GM19467 (cell line): ENCODE results near the gene CD300A.

Experiments used
- ATAC-seq: cut with Tn5 transposase; IDR thresholded peaks from one replicate; pipeline ENCODE4 v1.9.1; 2021; ENCODE audit warnings: mild to moderate bottlenecking, moderate library complexity; ENCODE audit not compliant: unreplicated experiment

CD300A gene

GRCh38 chr17:74454197-74455024 is 12.0 kb upstream of the CD300A start:
- ATAC-seq = peak; percentile 85

GRCh38 chr17:74455025-74455545 is 11.3 kb upstream of the CD300A start:
- no peak for ATAC-seq

- no peak for ATAC-seq
These were observed 10.6 kb upstream of the CD300A start for GRCh38 chr17:74455821-74456220.

- no peak for ATAC-seq
These were observed 9.2 kb upstream of the CD300A start for GRCh38 chr17:74457146-74457819.

- ATAC-seq = no peak
These were observed 8.6 kb upstream of the CD300A start for GRCh38 chr17:74457820-74458166.

GRCh38 chr17:74458835-74459234 is 7.6 kb upstream of the CD300A start:
- ATAC-seq = no peak

GRCh38 chr17:74459622-74460021 is 6.8 kb upstream of the CD300A start:
- ATAC-seq = no peak

GRCh38 chr17:74460241-74460640 is 6.2 kb upstream of the CD300A start:
- ATAC-seq = no peak

- ATAC-seq = no peak
These were observed 5.4 kb upstream of the CD300A start for GRCh38 chr17:74460996-74461395.

- ATAC-seq = no peak
These were observed 4.8 kb upstream of the CD300A start for GRCh38 chr17:74461611-74462010.

GRCh38 chr17:74464730-74465377 is 1.6 kb upstream of the CD300A start:
- ATAC-seq = no peak

GRCh38 chr17:74465378-74466110 is 890 bp upstream of the CD300A start:
- no peak for ATAC-seq

GRCh38 chr17:74466828-74467184 is 372 bp downstream of the CD300A start:
- ATAC-seq = no peak

GRCh38 chr17:74467221-74467951 is 952 bp downstream of the CD300A start:
- ATAC-seq = peak; percentile 58

- no peak for ATAC-seq
These were observed 4.9 kb downstream of the CD300A start for GRCh38 chr17:74471341-74471740.

GRCh38 chr17:74472890-74473289 is 6.5 kb downstream of the CD300A start:
- no peak for ATAC-seq

- no peak for ATAC-seq
These were observed 6.9 kb downstream of the CD300A start for GRCh38 chr17:74473294-74473693.

- no peak for ATAC-seq
These were observed 7.8 kb downstream of the CD300A start for GRCh38 chr17:74474043-74474792.

- ATAC-seq = no peak
These were observed 8.8 kb downstream of the CD300A start for GRCh38 chr17:74475189-74475588.

- ATAC-seq = no peak
These were observed 11.0 kb downstream of the CD300A start for GRCh38 chr17:74477411-74477810.
